ENCODE measurements around the gene CDC37. TPM values are rescaled to one million over a fixed set of nuclear protein-coding genes. Genes with fewer than 3 reads are reported as not detected.

CDC37 gene
- total RNA-seq, 1 donor from 2014 or later: 154 TPM

GRCh38 chr19:10353793-10354391 lies 49.5 kb downstream of the CDC37 start:
- DNase-seq (no peak), ATAC-seq (peak; percentile 25 to 51)
- Histone ChIP-seq H3K27me3 (ENCODE audit: low read depth) (no peaks in the 10 kb centered on the region), H3K4me1 (no peaks in the 10 kb centered on the region), H3K4me3 (no peak overlapping the region), H3K9me3 (no peaks in the 10 kb centered on the region), H3K36me3 (peaks cover 94% of the 10 kb centered on the region), H3K27ac (no peak overlapping the region)
- intact Hi-C loops (cut with DNase I): no loop called here
- no peak for TF ChIP-seq CTCF (IDR thresholded peaks at IDR 0.05)

- ATAC-seq (peak; percentile 30 to 31), DNase-seq (no peak)
- Histone ChIP-seq H3K27me3 (ENCODE audit: low read depth) (no peaks in the 10 kb centered on the region), H3K9me3 (no peaks in the 10 kb centered on the region), H3K4me1 (no peaks in the 10 kb centered on the region), H3K27ac (no peak overlapping the region), H3K36me3 (peaks cover 86% of the 10 kb centered on the region), H3K4me3 (no peak overlapping the region)
- no peak for TF ChIP-seq CTCF (IDR thresholded peaks at IDR 0.05)
- intact Hi-C loops (cut with DNase I): no loop called here
These were observed 50.3 kb downstream of the CDC37 start for GRCh38 chr19:10352764-10353671.

GRCh38 chr19:10346509-10346908 lies 56.8 kb downstream of the CDC37 start:
- intact Hi-C loops (cut with DNase I): no loop called here
- ATAC-seq: peak; percentile 92 to 93
- Histone ChIP-seq H3K9me3 (no peaks in the 10 kb centered on the region), H3K36me3 (peaks cover 22% of the 10 kb centered on the region), H3K4me1 (peaks cover 4% of the 10 kb centered on the region), H3K4me3 (no peak overlapping the region), H3K27ac (peak overlapping the region; percentile 59), H3K27me3 (ENCODE audit: low read depth) (no peaks in the 10 kb centered on the region)
- TF ChIP-seq CTCF (IDR thresholded peaks at IDR 0.05): no peak
- peak; percentile 84 for DNase-seq

GRCh38 chr19:10344780-10345179 lies 58.6 kb downstream of the CDC37 start:
- Histone ChIP-seq H3K9me3 (no peaks in the 10 kb centered on the region), H3K27me3 (ENCODE audit: low read depth) (no peaks in the 10 kb centered on the region), H3K27ac (no peak overlapping the region), H3K4me3 (no peak overlapping the region), H3K36me3 (peaks cover 5% of the 10 kb centered on the region), H3K4me1 (peaks cover 4% of the 10 kb centered on the region)
- intact Hi-C loops (cut with DNase I): no loop called here
- TF ChIP-seq CTCF (IDR thresholded peaks at IDR 0.05): no peak
- DNase-seq (no peak), ATAC-seq (no peak)

- no peak for ATAC-seq
- intact Hi-C loops (cut with DNase I): no loop called here
These were observed 59.8 kb downstream of the CDC37 start for GRCh38 chr19:10343495-10343894.

More at GRCh38 chr19:10343495-10343894, 59.8 kb downstream of the CDC37 start:
- no peak for TF ChIP-seq CTCF (IDR thresholded peaks at IDR 0.05)
- H3K9me3 ChIP-seq: no peaks in the 10 kb centered on the region
- H3K4me3 ChIP-seq: no peak overlapping the region
- H3K27me3 ChIP-seq (ENCODE audit: low read depth): no peaks in the 10 kb centered on the region
- peaks cover 4% of the 10 kb centered on the region for H3K4me1 ChIP-seq
- no peak for DNase-seq
- no peaks in the 10 kb centered on the region for H3K36me3 ChIP-seq
- no peak overlapping the region for H3K27ac ChIP-seq

Small RNA genes within 50 kb of the gene (microRNA-seq; reads per million reads assigned to microRNA genes)
- gene MIR1181 (ENCODE audit: borderline number of aligned reads): not detected

Other genes starting within 250 kb of the CDC37 start
- 65.5 TPM for gene DNMT1, start 208.6 kb downstream of the CDC37 start, total RNA-seq
- 15.4 TPM for gene S1PR2, start 172.2 kb downstream of the CDC37 start, total RNA-seq
- 40.3 TPM for gene MRPL4, start 151.3 kb downstream of the CDC37 start, total RNA-seq
- 95.9 TPM for gene ICAM1, start 132.4 kb downstream of the CDC37 start, total RNA-seq
- 10.0 TPM for gene ICAM4, start 116.6 kb downstream of the CDC37 start, total RNA-seq
- gene ICAM5, start 113.6 kb downstream of the CDC37 start, total RNA-seq: 15.3 TPM
- 6.2 TPM for gene ZGLP1, start 93.7 kb downstream of the CDC37 start, total RNA-seq
- gene FDX2, start 87.5 kb downstream of the CDC37 start, total RNA-seq: 16.8 TPM
- gene RAVER1, start 70.0 kb downstream of the CDC37 start, total RNA-seq: 29.6 TPM
- gene ICAM3, start 63.9 kb downstream of the CDC37 start, total RNA-seq: 33.0 TPM
- gene TYK2, start 23.0 kb downstream of the CDC37 start, total RNA-seq: 164 TPM
- 35.9 TPM for gene PDE4A, start 17.0 kb upstream of the CDC37 start, total RNA-seq
- 67.5 TPM for gene KEAP1, start 99.8 kb upstream of the CDC37 start, total RNA-seq
- 2.4 TPM for gene S1PR5, start 113.9 kb upstream of the CDC37 start, total RNA-seq
- 22.9 TPM for gene ATG4D, start 140.4 kb upstream of the CDC37 start, total RNA-seq
- gene KRI1, start 162.5 kb upstream of the CDC37 start, total RNA-seq: 25.2 TPM
- 13.1 TPM for gene CDKN2D, start 165.4 kb upstream of the CDC37 start, total RNA-seq
- gene AP1M2, start 183.8 kb upstream of the CDC37 start, total RNA-seq: 36.9 TPM
- gene SLC44A2, start 222.0 kb upstream of the CDC37 start, total RNA-seq: 256 TPM

All from lower lobe of right lung (tissue), 2 donors.